Activated CD8-positive, alpha-beta memory T cell treated with anti-CD3 and anti-CD28 coated beads for 36 hours (primary cell): ENCODE measurements around the gene LRBA. TPM values are rescaled to one million over a fixed set of nuclear protein-coding genes. Genes with fewer than 3 reads are reported as not detected.

Source experiments
- total RNA-seq, 2 experiments: library from RNA; stranded (reverse); gene quantifications; one replicate each; pipeline ENCODE4 v1.2.3, GENCODE V29; 2021

LRBA gene
- total RNA-seq, 2 experiments from 2014 or later, result 62.2 to 64.8 TPM

Other genes with a start within 250 kb of the LRBA start
- gene RPS3A, start 84.3 kb upstream of the LRBA start, total RNA-seq, result 1,000 to 10,000 TPM; 2,617 to 2,664 TPM